TTC549 (cell line): ENCODE measurements around the gene RABGAP1L.
A peak's percentile ranks its signal among the peaks of the same experiment; 100 is the strongest.
"Not testable (repeated sequence)": the region's sequence is repeated elsewhere in the genome, so short reads cannot be mapped to it uniquely, and the experiment has no call there.

Experiments used
- FAIRE-seq: peaks from 2 replicates; lab custom pipeline; 2012; peaks lifted over from hg19 to GRCh38; lab: Jason Lieb, UNC

The RABGAP1L gene

GRCh38 chr1:174301295-174302077 lies 142.2 kb downstream of the RABGAP1L start:
- FAIRE-seq, result no peak

GRCh38 chr1:174308604-174309003 lies 149.3 kb downstream of the RABGAP1L start:
- no peak for FAIRE-seq

- no peak for FAIRE-seq
Observed at GRCh38 chr1:174309490-174309889, 150.2 kb downstream of the RABGAP1L start.

GRCh38 chr1:174314433-174314832 lies 155.1 kb downstream of the RABGAP1L start:
- no peak for FAIRE-seq

- peak; percentile 7 for FAIRE-seq
Observed at GRCh38 chr1:174315239-174315638, 155.9 kb downstream of the RABGAP1L start.

GRCh38 chr1:174320897-174321296 lies 161.6 kb downstream of the RABGAP1L start:
- FAIRE-seq, result not testable (repeated sequence)

- FAIRE-seq, result no peak
Observed at GRCh38 chr1:174322202-174322862, 163.0 kb downstream of the RABGAP1L start.

- FAIRE-seq, result no peak
Observed at GRCh38 chr1:174324493-174324892, 165.2 kb downstream of the RABGAP1L start.

GRCh38 chr1:174324939-174325338 lies 165.6 kb downstream of the RABGAP1L start:
- no peak for FAIRE-seq

GRCh38 chr1:174326278-174326677 lies 167.0 kb downstream of the RABGAP1L start:
- FAIRE-seq, result no peak

- no peak for FAIRE-seq
Observed at GRCh38 chr1:174333437-174333836, 174.1 kb downstream of the RABGAP1L start.

- peak; percentile 56 for FAIRE-seq
Observed at GRCh38 chr1:174337000-174337681, 177.8 kb downstream of the RABGAP1L start.

- FAIRE-seq, result not testable (repeated sequence)
Observed at GRCh38 chr1:174340404-174340803, 181.1 kb downstream of the RABGAP1L start.

GRCh38 chr1:174344162-174344561 lies 184.8 kb downstream of the RABGAP1L start:
- FAIRE-seq, result no peak

GRCh38 chr1:174352117-174352516 lies 192.8 kb downstream of the RABGAP1L start:
- FAIRE-seq, result peak; percentile 76

GRCh38 chr1:174352883-174353608 lies 193.7 kb downstream of the RABGAP1L start:
- FAIRE-seq, result no peak

- FAIRE-seq, result no peak
Observed at GRCh38 chr1:174358344-174358743, 199.0 kb downstream of the RABGAP1L start.

- no peak for FAIRE-seq
Observed at GRCh38 chr1:174358786-174359453, 199.6 kb downstream of the RABGAP1L start.

GRCh38 chr1:174359454-174359805 lies 200.1 kb downstream of the RABGAP1L start:
- FAIRE-seq, result no peak

GRCh38 chr1:174364996-174365736 lies 205.8 kb downstream of the RABGAP1L start:
- no peak for FAIRE-seq

- FAIRE-seq, result no peak
Observed at GRCh38 chr1:174366946-174367345, 207.6 kb downstream of the RABGAP1L start.
